Loucy (cell line): ENCODE measurements around the gene FMN2.
A peak's percentile ranks its signal among the peaks of the same experiment; 100 is the strongest.

ENCODE experiments used
- H2AFZ ChIP-seq: fragments of 200-600 bp; sonication (generic); 2 replicates; pipeline ENCODE4 v1.6.0; 2016; ENCODE audit warnings: antibody characterized with exemption, mild to moderate bottlenecking, low read length, moderate library complexity
- H3F3A ChIP-seq: fragments of 200-600 bp; 2 replicates; pipeline ENCODE4 v1.6.0; 2016; ENCODE audit warnings: antibody characterized with exemption, low read depth, mild to moderate bottlenecking
- H3K27me3 ChIP-seq: fragments of 200-600 bp; sonication (generic); 2 replicates; pipeline ENCODE4 v1.6.1; 2014; ENCODE audit warnings: low read length, mild to moderate bottlenecking; ENCODE audit not compliant: insufficient read depth, poor library complexity, severe bottlenecking
- H3K36me3 ChIP-seq: fragments of 200-600 bp; sonication (generic); 2 replicates; pipeline ENCODE4 v1.6.1; 2016; ENCODE audit warnings: low read length; ENCODE audit not compliant: insufficient read depth
- H3K4me1 ChIP-seq: fragments of 200-600 bp; sonication (generic); 2 replicates; pipeline ENCODE4 v1.5.1; 2014; ENCODE audit warnings: low read length, mild to moderate bottlenecking; ENCODE audit not compliant: insufficient read depth, poor library complexity, severe bottlenecking
- H3K4me2 ChIP-seq: fragments of 200-600 bp; sonication (generic); 2 replicates; pipeline ENCODE4 v1.6.0; 2014; ENCODE audit warnings: antibody characterized with exemption, low read length, low read depth, mild to moderate bottlenecking; ENCODE audit not compliant: poor library complexity, severe bottlenecking
- H3K4me3 ChIP-seq: fragments of 200-600 bp; sonication (generic); 2 replicates; pipeline ENCODE4 v1.5.1; 2014; ENCODE audit warnings: low read length, mild to moderate bottlenecking, mixed read lengths; ENCODE audit not compliant: poor library complexity, severe bottlenecking
- H3K79me2 ChIP-seq: fragments of 200-600 bp; sonication (generic); 2 replicates; pipeline ENCODE4 v1.6.1; 2014; ENCODE audit warnings: low read length; ENCODE audit not compliant: insufficient read depth
- H3K9ac ChIP-seq: fragments of 200-600 bp; sonication (generic); 2 replicates; pipeline ENCODE4 v1.6.0; 2014; ENCODE audit warnings: mild to moderate bottlenecking, low read depth, low read length, moderate library complexity; ENCODE audit not compliant: poor library complexity, severe bottlenecking
- H3K9me2 ChIP-seq: fragments of 200-600 bp; sonication (generic); replicated peaks from 2 replicates; pipeline ENCODE4 v1.6.1; 2016; ENCODE audit warnings: low read depth, low read length, mixed read lengths
- H3K9me3 ChIP-seq: fragments of 200-600 bp; sonication (generic); 2 replicates; pipeline ENCODE4 v1.6.1; 2014; ENCODE audit warnings: mild to moderate bottlenecking, antibody characterized with exemption, low read length, low read depth; ENCODE audit not compliant: insufficient read depth
- H4K20me1 ChIP-seq: fragments of 200-600 bp; sonication (generic); 2 replicates; pipeline ENCODE4 v1.6.0; 2014; ENCODE audit warnings: antibody characterized with exemption, low read length, mild to moderate bottlenecking; ENCODE audit not compliant: insufficient read depth, poor library complexity, severe bottlenecking
- EZH2phosphoT487 ChIP-seq: fragments of 200-600 bp; IDR thresholded peaks from 2 replicates; pipeline ENCODE4 v1.6.1; 2018; ENCODE audit warnings: antibody characterized with exemption, mild to moderate bottlenecking, moderate library complexity, borderline replicate concordance
- TF ChIP-seq, protein P1 (sequence below): fragments of 200-600 bp; sonication (generic); conservative IDR thresholded peaks from 2 replicates; pipeline ENCODE4 v1.5.1; 2014; ENCODE audit warnings: mild to moderate bottlenecking, antibody characterized with exemption, low read length

The FMN2 gene

DNA sequence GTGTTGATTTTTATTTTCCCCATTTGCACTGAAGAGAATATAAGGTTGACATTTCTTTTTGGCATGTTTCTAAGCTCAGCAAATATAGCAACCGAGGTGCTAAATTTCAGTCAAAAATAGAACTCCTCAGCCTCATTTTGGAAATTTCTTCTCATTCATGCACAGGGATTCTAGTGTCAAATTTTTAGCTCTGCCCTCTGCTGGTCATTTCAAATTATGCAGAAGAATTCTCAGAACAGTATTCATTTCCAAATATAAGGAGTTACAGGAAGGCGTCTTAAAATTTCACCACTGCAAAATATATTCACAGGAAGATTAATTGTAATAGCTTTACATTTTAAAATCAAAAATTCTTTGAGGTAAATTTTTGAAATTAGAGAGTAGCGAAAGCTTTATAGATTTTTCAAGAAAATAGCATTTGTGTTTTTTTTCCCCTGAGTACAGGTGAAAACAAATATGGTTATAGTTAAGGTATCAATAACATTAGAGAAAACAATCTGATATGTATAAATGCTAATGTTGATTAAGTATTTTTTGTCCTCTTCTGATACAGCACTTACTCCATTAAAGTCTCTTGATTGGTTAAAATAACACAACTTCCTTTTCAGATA is 57.9 kb downstream of the FMN2 start:
- no peaks in the 10 kb centered on the region for H3K9me3 ChIP-seq

GRCh38 chr1:240151136-240151735 is 59.6 kb downstream of the FMN2 start:
- Histone ChIP-seq H3K27me3 (no peaks in the 10 kb centered on the region), H3K4me1 (peaks cover 7% of the 10 kb centered on the region), H2AFZ (no peak overlapping the region), H3F3A (no peaks in the 10 kb centered on the region), H3K4me3 (no peak overlapping the region), H3K9ac (no peak overlapping the region), H3K36me3 (no peaks in the 10 kb centered on the region), H3K79me2 (no peaks in the 10 kb centered on the region), H3K9me3 (no peaks in the 10 kb centered on the region), H3K4me2 (peak overlapping the region; percentile 29), H3K9me2 (no peaks in the 10 kb centered on the region), H4K20me1 (no peaks in the 10 kb centered on the region)
- TF ChIP-seq EZH2phosphoT487, result no peak
- TF ChIP-seq, protein P1, sequence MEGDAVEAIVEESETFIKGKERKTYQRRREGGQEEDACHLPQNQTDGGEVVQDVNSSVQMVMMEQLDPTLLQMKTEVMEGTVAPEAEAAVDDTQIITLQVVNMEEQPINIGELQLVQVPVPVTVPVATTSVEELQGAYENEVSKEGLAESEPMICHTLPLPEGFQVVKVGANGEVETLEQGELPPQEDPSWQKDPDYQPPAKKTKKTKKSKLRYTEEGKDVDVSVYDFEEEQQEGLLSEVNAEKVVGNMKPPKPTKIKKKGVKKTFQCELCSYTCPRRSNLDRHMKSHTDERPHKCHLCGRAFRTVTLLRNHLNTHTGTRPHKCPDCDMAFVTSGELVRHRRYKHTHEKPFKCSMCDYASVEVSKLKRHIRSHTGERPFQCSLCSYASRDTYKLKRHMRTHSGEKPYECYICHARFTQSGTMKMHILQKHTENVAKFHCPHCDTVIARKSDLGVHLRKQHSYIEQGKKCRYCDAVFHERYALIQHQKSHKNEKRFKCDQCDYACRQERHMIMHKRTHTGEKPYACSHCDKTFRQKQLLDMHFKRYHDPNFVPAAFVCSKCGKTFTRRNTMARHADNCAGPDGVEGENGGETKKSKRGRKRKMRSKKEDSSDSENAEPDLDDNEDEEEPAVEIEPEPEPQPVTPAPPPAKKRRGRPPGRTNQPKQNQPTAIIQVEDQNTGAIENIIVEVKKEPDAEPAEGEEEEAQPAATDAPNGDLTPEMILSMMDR, result no peak

More for the DNA sequence above, 57.9 kb downstream of the FMN2 start:
- no peaks in the 10 kb centered on the region for H4K20me1 ChIP-seq
- no peaks in the 10 kb centered on the region for H3F3A ChIP-seq
- no peak overlapping the region for H3K9ac ChIP-seq
- no peaks in the 10 kb centered on the region for H3K9me2 ChIP-seq
- H3K4me3 ChIP-seq, result no peak overlapping the region
- no peaks in the 10 kb centered on the region for H3K27me3 ChIP-seq
- H3K4me2 ChIP-seq, result no peak overlapping the region
- no peaks in the 10 kb centered on the region for H3K36me3 ChIP-seq
- no peaks in the 10 kb centered on the region for H3K79me2 ChIP-seq
- TF ChIP-seq, protein P1, result peak; percentile 80
- TF ChIP-seq EZH2phosphoT487, result no peak
- no peak overlapping the region for H2AFZ ChIP-seq
- peaks cover 7% of the 10 kb centered on the region for H3K4me1 ChIP-seq

DNA sequence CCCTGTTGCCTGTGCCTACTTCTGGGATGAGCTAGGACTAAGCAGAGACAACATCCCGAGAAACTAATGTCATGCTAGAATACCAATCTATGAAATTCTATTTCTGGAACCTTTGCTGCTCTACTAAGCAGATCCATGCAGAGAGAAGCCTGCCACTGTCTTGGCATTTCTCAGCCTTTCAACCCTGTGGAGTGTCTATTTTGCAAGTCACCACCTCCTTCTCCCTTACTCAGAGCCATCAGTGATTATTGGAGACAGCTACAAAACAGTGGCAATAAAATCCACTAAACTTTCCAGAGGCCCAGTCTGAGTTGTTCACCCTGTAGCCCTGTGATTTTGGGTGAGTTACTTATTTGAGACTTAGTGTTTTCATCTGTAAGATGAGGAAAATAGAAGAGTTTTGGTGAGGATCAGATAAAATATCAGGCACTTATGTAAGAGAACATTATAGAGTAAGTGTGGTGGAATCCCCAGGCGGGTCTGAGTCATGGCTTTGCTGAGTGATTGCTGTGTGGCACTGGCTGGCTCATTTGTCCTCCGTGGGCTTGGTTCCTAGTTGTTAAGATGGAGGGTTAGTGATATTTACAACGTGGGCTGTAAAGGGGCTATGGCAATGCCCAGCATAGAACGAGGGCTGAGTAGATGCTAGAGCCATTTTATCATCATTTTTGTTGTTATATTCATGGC is 61.1 kb downstream of the FMN2 start:
- Histone ChIP-seq H3K9ac (no peak overlapping the region), H2AFZ (no peak overlapping the region)

More for the DNA sequence above, 61.1 kb downstream of the FMN2 start:
- H3K4me1 ChIP-seq, result peaks cover 7% of the 10 kb centered on the region
- no peaks in the 10 kb centered on the region for H3K27me3 ChIP-seq
- no peaks in the 10 kb centered on the region for H3K9me2 ChIP-seq
- H3K9me3 ChIP-seq, result no peaks in the 10 kb centered on the region
- no peak overlapping the region for H3K4me3 ChIP-seq
- no peaks in the 10 kb centered on the region for H3K79me2 ChIP-seq
- no peak overlapping the region for H3K4me2 ChIP-seq
- no peak for TF ChIP-seq EZH2phosphoT487
- TF ChIP-seq, protein P1, result no peak
- H4K20me1 ChIP-seq, result no peaks in the 10 kb centered on the region
- H3K36me3 ChIP-seq, result no peaks in the 10 kb centered on the region
- H3F3A ChIP-seq, result no peaks in the 10 kb centered on the region
